HEK293 (cell line): Measurements from ENCODE around the gene BCAS3.
A peak's percentile ranks its signal among the peaks of the same experiment; 100 is the strongest.

Experiments
- CTCF ChIA-PET: fragments of 350-600 bp; formaldehyde crosslinking; extraction: SDS; loops from one replicate; lab custom pipeline; 2021; ENCODE audit warnings: antibody characterized with exemption; lab: Yijun Ruan, JAX
- POLR2A ChIA-PET: fragments of 300-600 bp; formaldehyde crosslinking; extraction: SDS; loops from one replicate; lab custom pipeline; 2020; ENCODE audit warnings: antibody characterized with exemption, inconsistent platforms; lab: Yijun Ruan, JAX
- H3K27ac ChIP-seq: fragments of 200-500 bp; sonication (Bioruptor generic); 2 replicates; pipeline ENCODE4 v1.5.1; 2014; ENCODE audit warnings: low read depth, low read length, control low read depth, inconsistent platforms; ENCODE audit errors: extremely low read depth
- H3K36me3 ChIP-seq, 2 experiments: fragments of 200-500 bp in 1 of 2; sonication (Bioruptor generic) in 1 of 2; 1 replicate in 1 of 2; 2 replicates in 1 of 2; pipeline ENCODE4 v1.5.1; 2014 to 2017; ENCODE audit warnings: inconsistent platforms in 2 of 2, low read length in 2 of 2; ENCODE audit not compliant: control insufficient read depth in 2 of 2, insufficient read depth in 1 of 2
- H3K4me1 ChIP-seq: fragments of 200-500 bp; sonication (Bioruptor generic); 2 replicates; pipeline ENCODE4 v1.5.1; 2014; ENCODE audit warnings: mild to moderate bottlenecking, low read length, inconsistent platforms; ENCODE audit not compliant: control insufficient read depth, insufficient read depth
- H3K4me3 ChIP-seq: 2 replicates; pipeline ENCODE4 v1.5.1; 2011; ENCODE audit warnings: low read depth, mild to moderate bottlenecking, control low read depth, low read length, moderate library complexity
- H3K9me3 ChIP-seq: fragments of 200-500 bp; sonication (Bioruptor generic); 2 replicates; pipeline ENCODE4 v1.5.1; 2014; ENCODE audit warnings: low read depth, low read length, inconsistent platforms; ENCODE audit not compliant: control insufficient read depth, insufficient read depth
- KLF8 ChIP-seq: fragments of 450-650 bp; formaldehyde crosslinking; IDR thresholded peaks from 2 replicates; pipeline ENCODE4 v1.5.1; 2016; ENCODE audit warnings: missing biosample characterization, missing genetic modification characterization
- WT1 ChIP-seq: fragments of 450-650 bp; formaldehyde crosslinking; IDR thresholded peaks from 2 replicates; pipeline ENCODE4 v1.5.1; 2016; ENCODE audit warnings: missing biosample characterization, missing genetic modification characterization
- ZFHX2 ChIP-seq: fragments of 450-650 bp; formaldehyde crosslinking; conservative IDR thresholded peaks from 2 replicates; pipeline ENCODE4 v1.5.1; 2016; ENCODE audit warnings: missing biosample characterization, missing genetic modification characterization
- ZFP3 ChIP-seq: fragments of 450-650 bp; formaldehyde crosslinking; IDR thresholded peaks from 2 replicates; pipeline ENCODE4 v1.5.1; 2016; ENCODE audit warnings: low read depth, missing biosample characterization, missing genetic modification characterization
- ZIC2 ChIP-seq: fragments of 450-650 bp; formaldehyde crosslinking; IDR thresholded peaks from 2 replicates; pipeline ENCODE4 v1.5.1; 2016; ENCODE audit warnings: missing biosample characterization, missing genetic modification characterization
- ZNF341 ChIP-seq: fragments of 450-650 bp; formaldehyde crosslinking; IDR thresholded peaks from 2 replicates; pipeline ENCODE4; 2016; ENCODE audit warnings: low read depth, missing biosample characterization, missing genetic modification characterization
- ZNF433 ChIP-seq: fragments of 450-650 bp; formaldehyde crosslinking; IDR thresholded peaks from 2 replicates; pipeline ENCODE4 v1.5.1; 2016; ENCODE audit warnings: missing biosample characterization, missing genetic modification characterization, low read depth
- ZNF610 ChIP-seq: fragments of 450-650 bp; formaldehyde crosslinking; IDR thresholded peaks from 2 replicates; pipeline ENCODE4 v1.5.1; 2016; ENCODE audit warnings: missing biosample characterization, missing genetic modification characterization, borderline replicate concordance
- ZNF701 ChIP-seq: fragments of 450-650 bp; formaldehyde crosslinking; IDR thresholded peaks from 2 replicates; pipeline ENCODE4 v1.5.1; 2016; ENCODE audit warnings: missing biosample characterization, missing genetic modification characterization
- ZSCAN16 ChIP-seq: fragments of 450-650 bp; formaldehyde crosslinking; IDR thresholded peaks from 2 replicates; pipeline ENCODE4 v1.5.1; 2016; ENCODE audit warnings: missing biosample characterization, missing genetic modification characterization
- TF ChIP-seq, protein P1 (sequence below): fragments of 450-650 bp; formaldehyde crosslinking; IDR thresholded peaks from 2 replicates; pipeline ENCODE4 v1.5.1; 2016; ENCODE audit warnings: missing biosample characterization, missing genetic modification characterization
- TF ChIP-seq, protein P2 (sequence below): fragments of 450-650 bp; formaldehyde crosslinking; IDR thresholded peaks from 2 replicates; pipeline ENCODE4 v1.5.1; 2016; ENCODE audit warnings: missing biosample characterization, missing genetic modification characterization
- TF ChIP-seq, protein P3 (sequence below): fragments of 450-650 bp; formaldehyde crosslinking; IDR thresholded peaks from 2 replicates; pipeline ENCODE4 v1.5.1; 2016; ENCODE audit warnings: missing biosample characterization, missing genetic modification characterization

Gene BCAS3

DNA sequence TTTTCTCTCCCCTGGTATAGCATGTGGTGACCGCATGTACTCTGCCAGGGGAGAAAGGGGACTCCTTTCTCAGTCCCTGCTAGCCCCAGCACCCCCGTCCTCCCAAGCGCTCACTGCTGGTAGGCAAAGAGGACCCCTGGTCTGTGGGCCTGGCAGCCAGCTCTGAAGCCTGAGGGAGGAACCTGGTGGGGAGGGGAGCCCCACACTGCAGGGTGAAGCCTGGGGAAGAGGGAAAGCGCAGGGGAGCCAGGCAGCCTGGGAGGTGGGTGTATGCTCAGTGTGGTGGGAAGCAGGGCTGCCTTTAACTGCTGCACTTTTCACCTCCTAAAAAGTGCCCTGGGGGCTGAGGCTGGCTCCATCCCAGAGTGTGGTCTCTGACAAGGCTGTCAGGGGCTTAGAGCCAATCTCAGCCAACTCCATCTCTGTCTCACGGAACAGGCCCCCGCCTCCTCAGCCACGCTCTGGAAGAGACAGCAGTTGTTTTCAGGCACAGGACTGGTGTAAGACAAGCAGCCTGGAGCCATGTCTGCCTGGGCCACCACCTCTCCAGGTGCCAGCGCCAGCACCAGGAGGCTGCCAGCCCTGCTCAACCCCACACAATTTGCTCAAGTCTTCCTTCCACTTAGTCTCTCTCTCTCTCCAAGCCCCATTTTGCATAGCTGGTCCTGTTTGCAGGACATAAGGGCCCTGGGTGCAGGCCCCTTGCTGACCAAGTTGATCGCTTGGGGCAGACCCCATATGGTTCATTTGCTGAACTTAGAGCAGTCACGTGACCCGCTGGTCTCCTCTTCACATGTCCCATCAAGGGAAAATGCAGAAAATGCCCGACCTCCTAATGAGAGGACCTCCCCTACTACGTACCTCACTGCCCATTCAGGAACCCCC is 707.3 kb downstream of the BCAS3 start (continued):
- TF ChIP-seq, protein P1, sequence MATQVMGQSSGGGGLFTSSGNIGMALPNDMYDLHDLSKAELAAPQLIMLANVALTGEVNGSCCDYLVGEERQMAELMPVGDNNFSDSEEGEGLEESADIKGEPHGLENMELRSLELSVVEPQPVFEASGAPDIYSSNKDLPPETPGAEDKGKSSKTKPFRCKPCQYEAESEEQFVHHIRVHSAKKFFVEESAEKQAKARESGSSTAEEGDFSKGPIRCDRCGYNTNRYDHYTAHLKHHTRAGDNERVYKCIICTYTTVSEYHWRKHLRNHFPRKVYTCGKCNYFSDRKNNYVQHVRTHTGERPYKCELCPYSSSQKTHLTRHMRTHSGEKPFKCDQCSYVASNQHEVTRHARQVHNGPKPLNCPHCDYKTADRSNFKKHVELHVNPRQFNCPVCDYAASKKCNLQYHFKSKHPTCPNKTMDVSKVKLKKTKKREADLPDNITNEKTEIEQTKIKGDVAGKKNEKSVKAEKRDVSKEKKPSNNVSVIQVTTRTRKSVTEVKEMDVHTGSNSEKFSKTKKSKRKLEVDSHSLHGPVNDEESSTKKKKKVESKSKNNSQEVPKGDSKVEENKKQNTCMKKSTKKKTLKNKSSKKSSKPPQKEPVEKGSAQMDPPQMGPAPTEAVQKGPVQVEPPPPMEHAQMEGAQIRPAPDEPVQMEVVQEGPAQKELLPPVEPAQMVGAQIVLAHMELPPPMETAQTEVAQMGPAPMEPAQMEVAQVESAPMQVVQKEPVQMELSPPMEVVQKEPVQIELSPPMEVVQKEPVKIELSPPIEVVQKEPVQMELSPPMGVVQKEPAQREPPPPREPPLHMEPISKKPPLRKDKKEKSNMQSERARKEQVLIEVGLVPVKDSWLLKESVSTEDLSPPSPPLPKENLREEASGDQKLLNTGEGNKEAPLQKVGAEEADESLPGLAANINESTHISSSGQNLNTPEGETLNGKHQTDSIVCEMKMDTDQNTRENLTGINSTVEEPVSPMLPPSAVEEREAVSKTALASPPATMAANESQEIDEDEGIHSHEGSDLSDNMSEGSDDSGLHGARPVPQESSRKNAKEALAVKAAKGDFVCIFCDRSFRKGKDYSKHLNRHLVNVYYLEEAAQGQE (tag by site-specific recombination): no peak
- no peak for TF ChIP-seq ZNF341 (tag by site-specific recombination)

DNA sequence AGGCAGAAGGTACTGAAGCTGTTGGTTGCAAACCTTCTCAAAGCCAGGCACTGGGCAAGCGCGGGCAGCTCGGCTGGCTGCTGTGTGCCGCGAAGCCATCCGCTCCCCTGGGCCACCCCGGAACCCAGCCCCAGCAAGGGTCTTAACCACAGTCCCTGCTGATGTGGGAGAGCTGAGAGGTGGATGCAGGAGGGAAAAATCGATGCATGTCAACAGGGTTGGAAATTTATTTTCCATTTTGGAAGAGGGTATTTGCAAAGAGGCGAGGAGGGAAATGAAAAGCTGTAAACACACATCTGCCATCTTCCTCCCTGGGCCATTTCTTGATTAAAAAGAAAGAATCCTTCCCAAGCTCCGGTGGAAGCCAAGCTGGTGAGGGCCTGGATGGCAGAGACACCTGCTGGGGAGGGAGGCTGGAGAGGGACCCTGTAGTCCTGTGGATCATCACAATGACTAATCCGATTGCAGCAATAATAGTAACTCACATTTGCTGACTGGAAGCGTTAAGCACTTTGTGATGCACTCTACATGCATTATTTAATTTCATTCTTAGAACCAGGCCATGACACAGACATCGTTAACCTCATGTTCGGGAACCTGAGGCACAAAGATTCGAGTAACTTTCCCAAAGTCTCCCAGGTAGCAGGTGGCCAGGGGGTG is 708.1 kb downstream of the BCAS3 start:
- TF ChIP-seq, protein P2, sequence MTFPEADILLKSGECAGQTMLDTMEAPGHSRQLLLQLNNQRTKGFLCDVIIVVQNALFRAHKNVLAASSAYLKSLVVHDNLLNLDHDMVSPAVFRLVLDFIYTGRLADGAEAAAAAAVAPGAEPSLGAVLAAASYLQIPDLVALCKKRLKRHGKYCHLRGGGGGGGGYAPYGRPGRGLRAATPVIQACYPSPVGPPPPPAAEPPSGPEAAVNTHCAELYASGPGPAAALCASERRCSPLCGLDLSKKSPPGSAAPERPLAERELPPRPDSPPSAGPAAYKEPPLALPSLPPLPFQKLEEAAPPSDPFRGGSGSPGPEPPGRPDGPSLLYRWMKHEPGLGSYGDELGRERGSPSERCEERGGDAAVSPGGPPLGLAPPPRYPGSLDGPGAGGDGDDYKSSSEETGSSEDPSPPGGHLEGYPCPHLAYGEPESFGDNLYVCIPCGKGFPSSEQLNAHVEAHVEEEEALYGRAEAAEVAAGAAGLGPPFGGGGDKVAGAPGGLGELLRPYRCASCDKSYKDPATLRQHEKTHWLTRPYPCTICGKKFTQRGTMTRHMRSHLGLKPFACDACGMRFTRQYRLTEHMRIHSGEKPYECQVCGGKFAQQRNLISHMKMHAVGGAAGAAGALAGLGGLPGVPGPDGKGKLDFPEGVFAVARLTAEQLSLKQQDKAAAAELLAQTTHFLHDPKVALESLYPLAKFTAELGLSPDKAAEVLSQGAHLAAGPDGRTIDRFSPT: no peak
- TF ChIP-seq KLF8 (tag by site-specific recombination) (no peak), ZNF701 (no peak), ZSCAN16 (tag by site-specific recombination) (no peak), ZIC2 (peak; percentile 75), WT1 (no peak)
- TF ChIP-seq, protein P1 (tag by site-specific recombination): no peak
- Histone ChIP-seq H3K9me3 (no peaks in the 10 kb centered on the region), H3K36me3 (no peaks in the 10 kb centered on the region), H3K4me3 (no peak overlapping the region), H3K4me1 (no peaks in the 10 kb centered on the region; the same call in 1 of the 2 replicates), H3K27ac (no peak overlapping the region)
- CTCF ChIA-PET: interaction anchor here (0.6 to 0.7 kb wide), 2 partner anchors 8 to 41 kb away, joined by 3 to 6 read pairs; no protein-coding TSS in a partner anchor
- POLR2A ChIA-PET: no interaction called here

DNA sequence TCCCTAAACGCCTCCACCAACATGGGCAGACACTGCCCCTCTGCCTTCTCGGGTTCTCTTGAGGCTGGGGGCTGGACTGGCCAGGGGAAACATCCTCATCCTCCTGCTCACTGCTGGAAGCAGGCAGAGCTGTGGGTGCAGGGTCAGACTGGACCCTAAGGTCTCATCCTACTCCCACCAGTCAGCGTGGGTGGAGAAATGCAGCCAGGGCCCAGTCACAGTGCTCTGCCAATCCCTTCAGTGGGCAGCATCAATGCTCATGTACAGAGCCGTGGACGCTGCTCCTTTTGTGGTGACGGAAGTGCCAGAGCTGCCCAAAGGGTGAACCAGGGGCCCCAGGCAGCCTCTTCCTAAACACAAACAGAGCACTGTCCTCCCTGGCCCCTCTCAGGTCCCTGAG is 708.6 kb downstream of the BCAS3 start:
- TF ChIP-seq ZFHX2 (peak; percentile 37), ZNF610 (no peak), ZFP3 (tag by site-specific recombination) (no peak), ZNF433 (no peak)
- TF ChIP-seq, protein P3, sequence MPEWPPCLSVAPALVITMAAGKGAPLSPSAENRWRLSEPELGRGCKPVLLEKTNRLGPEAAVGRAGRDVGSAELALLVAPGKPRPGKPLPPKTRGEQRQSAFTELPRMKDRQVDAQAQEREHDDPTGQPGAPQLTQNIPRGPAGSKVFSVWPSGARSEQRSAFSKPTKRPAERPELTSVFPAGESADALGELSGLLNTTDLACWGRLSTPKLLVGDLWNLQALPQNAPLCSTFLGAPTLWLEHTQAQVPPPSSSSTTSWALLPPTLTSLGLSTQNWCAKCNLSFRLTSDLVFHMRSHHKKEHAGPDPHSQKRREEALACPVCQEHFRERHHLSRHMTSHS (tag by site-specific recombination): no peak
- TF ChIP-seq, protein P1 (tag by site-specific recombination): no peak
- ChIA-PET POLR2A (no interaction called here), CTCF (interaction anchor here (1.4 kb wide), 1 partner anchor 415 kb away, joined by 3 read pairs; no protein-coding TSS in a partner anchor)
- Histone ChIP-seq H3K4me1 (no peaks in the 10 kb centered on the region; the same call in 1 of the 2 replicates), H3K9me3 (no peaks in the 10 kb centered on the region), H3K4me3 (no peak overlapping the region), H3K36me3 (no peaks in the 10 kb centered on the region), H3K27ac (no peak overlapping the region)
